ENCODE measurements around the gene CCDC85C. TPM values are rescaled to one million over a fixed set of nuclear protein-coding genes. Genes with fewer than 3 reads are reported as not detected.
A peak's percentile ranks its signal among the peaks of the same experiment; 100 is the strongest.

Gene CCDC85C
- total RNA-seq, 2 donors from 2014 or later, result 32.8 to 45.8 TPM

DNA sequence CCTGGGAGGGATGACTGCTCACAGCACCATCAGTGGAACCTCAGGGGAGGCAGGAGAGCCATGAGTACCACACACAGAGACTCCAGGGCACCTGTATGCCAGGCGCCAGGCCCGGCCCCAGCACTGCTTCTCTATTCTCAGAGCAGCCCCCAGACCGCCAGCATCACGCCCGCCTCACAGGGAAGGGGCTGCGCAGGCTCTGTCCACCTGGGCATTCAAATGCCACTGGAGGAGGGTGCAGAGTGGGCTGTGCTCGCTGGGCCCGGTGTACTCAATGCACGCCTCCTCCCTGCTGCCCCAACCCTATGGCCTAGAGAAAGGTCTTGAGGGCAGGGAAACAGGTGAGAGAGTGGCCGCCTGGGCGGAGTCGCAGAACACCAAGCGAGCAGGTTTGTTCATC lies 43.6 kb downstream of the CCDC85C start:
- no peak overlapping the region for H3K27ac Mint-ChIP-seq
- peaks cover 19% of the 10 kb centered on the region for H3K4me1 Mint-ChIP-seq
- no peak overlapping the region for H3K4me3 Mint-ChIP-seq
- H3K27me3 Mint-ChIP-seq (ENCODE audit: insufficient read depth), result no peaks in the 10 kb centered on the region
- H3K27ac ChIP-seq (ENCODE audit: low read depth, low read length), result no peak overlapping the region
- TF ChIP-seq, protein P1, sequence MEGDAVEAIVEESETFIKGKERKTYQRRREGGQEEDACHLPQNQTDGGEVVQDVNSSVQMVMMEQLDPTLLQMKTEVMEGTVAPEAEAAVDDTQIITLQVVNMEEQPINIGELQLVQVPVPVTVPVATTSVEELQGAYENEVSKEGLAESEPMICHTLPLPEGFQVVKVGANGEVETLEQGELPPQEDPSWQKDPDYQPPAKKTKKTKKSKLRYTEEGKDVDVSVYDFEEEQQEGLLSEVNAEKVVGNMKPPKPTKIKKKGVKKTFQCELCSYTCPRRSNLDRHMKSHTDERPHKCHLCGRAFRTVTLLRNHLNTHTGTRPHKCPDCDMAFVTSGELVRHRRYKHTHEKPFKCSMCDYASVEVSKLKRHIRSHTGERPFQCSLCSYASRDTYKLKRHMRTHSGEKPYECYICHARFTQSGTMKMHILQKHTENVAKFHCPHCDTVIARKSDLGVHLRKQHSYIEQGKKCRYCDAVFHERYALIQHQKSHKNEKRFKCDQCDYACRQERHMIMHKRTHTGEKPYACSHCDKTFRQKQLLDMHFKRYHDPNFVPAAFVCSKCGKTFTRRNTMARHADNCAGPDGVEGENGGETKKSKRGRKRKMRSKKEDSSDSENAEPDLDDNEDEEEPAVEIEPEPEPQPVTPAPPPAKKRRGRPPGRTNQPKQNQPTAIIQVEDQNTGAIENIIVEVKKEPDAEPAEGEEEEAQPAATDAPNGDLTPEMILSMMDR (conservative IDR thresholded peaks at IDR 0.05), result no peak
- no peaks in the 10 kb centered on the region for H3K9me3 ChIP-seq (ENCODE audit: control insufficient read depth, low read length)
- no peak overlapping the region for H3K4me3 ChIP-seq (ENCODE audit: low read length)
- peaks cover 5% of the 10 kb centered on the region for H3K36me3 Mint-ChIP-seq (ENCODE audit: low read depth)
- no peak overlapping the region for H3K9ac ChIP-seq (ENCODE audit: extremely low read depth, low read length, poor library complexity, severe bottlenecking)
- no peaks in the 10 kb centered on the region for H3K4me1 ChIP-seq (ENCODE audit: control insufficient read depth, insufficient read depth, low read length)
- peaks cover 2% of the 10 kb centered on the region for H3K9me3 Mint-ChIP-seq
- H3K36me3 ChIP-seq (ENCODE audit: control insufficient read depth, insufficient read depth, low read length), result no peaks in the 10 kb centered on the region
- 91 to 100% methylated on average over 3 to 13 of the region's 13 CpGs for WGBS, 2 experiments (ENCODE audit: insufficient coverage in 1 of 2, insufficient read length in 1 of 2)
- H3K27me3 ChIP-seq (ENCODE audit: control insufficient read depth, insufficient read depth, low read length, poor library complexity, severe bottlenecking), result no peaks in the 10 kb centered on the region
- DNase-seq, result no peak

DNA sequence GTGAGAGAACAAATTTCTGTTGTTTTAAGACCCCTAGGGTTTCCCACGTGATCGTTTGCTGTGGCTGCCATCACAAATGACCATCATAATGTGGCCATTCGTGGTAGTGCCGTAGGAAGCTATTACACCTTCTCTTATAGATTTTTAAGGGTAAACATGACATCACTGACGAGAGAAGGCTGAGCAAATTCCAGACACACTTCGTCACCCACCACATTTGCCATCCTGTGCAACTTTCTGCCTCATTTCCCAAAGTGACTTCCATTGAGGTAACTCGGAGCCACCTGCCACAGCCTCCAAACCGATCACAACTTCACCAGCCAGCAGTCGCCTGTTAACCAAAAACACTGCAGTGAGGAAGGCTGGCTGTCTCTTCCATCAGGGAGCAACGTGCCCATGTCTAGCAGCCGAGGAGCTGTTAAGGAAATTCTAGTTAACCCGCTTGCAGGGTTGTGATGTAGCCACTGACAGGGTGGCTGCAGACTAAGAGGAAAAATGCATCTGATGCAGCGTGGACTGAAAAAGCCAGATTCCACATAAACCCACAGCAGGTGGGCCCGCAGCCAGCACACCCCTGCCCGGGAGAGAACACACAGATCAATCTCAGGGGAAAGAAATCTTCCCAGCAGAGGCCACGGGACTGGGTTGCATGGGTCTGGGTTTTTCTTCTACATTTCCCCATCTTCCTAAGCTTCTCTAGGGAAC lies 44.6 kb downstream of the CCDC85C start:
- H3K4me1 ChIP-seq (ENCODE audit: control insufficient read depth, insufficient read depth, low read length), result no peaks in the 10 kb centered on the region
- Mint-ChIP-seq H3K27ac (no peak overlapping the region), H3K9me3 (peaks cover 2% of the 10 kb centered on the region), H3K36me3 (ENCODE audit: low read depth) (peaks cover 5% of the 10 kb centered on the region), H3K27me3 (ENCODE audit: insufficient read depth) (no peaks in the 10 kb centered on the region), H3K4me1 (peaks cover 11% of the 10 kb centered on the region), H3K4me3 (no peak overlapping the region)
- H3K4me3 ChIP-seq (ENCODE audit: low read length), result no peak overlapping the region
- no peaks in the 10 kb centered on the region for H3K36me3 ChIP-seq (ENCODE audit: control insufficient read depth, insufficient read depth, low read length)
- H3K9me3 ChIP-seq (ENCODE audit: control insufficient read depth, low read length), result no peaks in the 10 kb centered on the region
- 88 to 93% methylated on average over 14 to 16 of the region's 16 CpGs for WGBS, 2 experiments (ENCODE audit: insufficient coverage in 1 of 2, insufficient read length in 1 of 2)
- no peak for DNase-seq
- no peaks in the 10 kb centered on the region for H3K27me3 ChIP-seq (ENCODE audit: control insufficient read depth, insufficient read depth, low read length, poor library complexity, severe bottlenecking)
- H3K9ac ChIP-seq (ENCODE audit: extremely low read depth, low read length, poor library complexity, severe bottlenecking), result no peak overlapping the region
- TF ChIP-seq, protein P1 (conservative IDR thresholded peaks at IDR 0.05), result no peak
- peak overlapping the region; percentile 2 for H3K27ac ChIP-seq (ENCODE audit: low read depth, low read length)

- Mint-ChIP-seq H3K36me3 (ENCODE audit: low read depth) (peaks cover 5% of the 10 kb centered on the region), H3K9me3 (peaks cover 2% of the 10 kb centered on the region), H3K4me3 (no peak overlapping the region), H3K4me1 (peaks cover 1% of the 10 kb centered on the region), H3K27me3 (ENCODE audit: insufficient read depth) (no peaks in the 10 kb centered on the region), H3K27ac (no peak overlapping the region)
- H3K4me3 ChIP-seq (ENCODE audit: low read length), result no peak overlapping the region
- H3K9me3 ChIP-seq (ENCODE audit: control insufficient read depth, low read length), result no peaks in the 10 kb centered on the region
- no peaks in the 10 kb centered on the region for H3K36me3 ChIP-seq (ENCODE audit: control insufficient read depth, insufficient read depth, low read length)
- H3K27ac ChIP-seq (ENCODE audit: low read depth, low read length), result no peak overlapping the region
- H3K27me3 ChIP-seq (ENCODE audit: control insufficient read depth, insufficient read depth, low read length, poor library complexity, severe bottlenecking), result no peaks in the 10 kb centered on the region
- H3K9ac ChIP-seq (ENCODE audit: extremely low read depth, low read length, poor library complexity, severe bottlenecking), result no peak overlapping the region
- WGBS, 2 experiments (ENCODE audit: insufficient coverage in 1 of 2, insufficient read length in 1 of 2), result 94 to 96% methylated on average over 10 of the region's 10 CpGs
- H3K4me1 ChIP-seq (ENCODE audit: control insufficient read depth, insufficient read depth, low read length), result no peaks in the 10 kb centered on the region
- no peak for DNase-seq
- TF ChIP-seq, protein P1 (conservative IDR thresholded peaks at IDR 0.05), result no peak
Observed at GRCh38 chr14:99556134-99556791, 47.7 kb downstream of the CCDC85C start.

Data from endodermal cell (in vitro differentiated cells).